Measurements from ENCODE around the gene NUP62.
"Not testable (repeated sequence)": the region's sequence is repeated elsewhere in the genome, so short reads cannot be mapped to it uniquely, and the experiment has no call there.

NUP62 gene

DNA sequence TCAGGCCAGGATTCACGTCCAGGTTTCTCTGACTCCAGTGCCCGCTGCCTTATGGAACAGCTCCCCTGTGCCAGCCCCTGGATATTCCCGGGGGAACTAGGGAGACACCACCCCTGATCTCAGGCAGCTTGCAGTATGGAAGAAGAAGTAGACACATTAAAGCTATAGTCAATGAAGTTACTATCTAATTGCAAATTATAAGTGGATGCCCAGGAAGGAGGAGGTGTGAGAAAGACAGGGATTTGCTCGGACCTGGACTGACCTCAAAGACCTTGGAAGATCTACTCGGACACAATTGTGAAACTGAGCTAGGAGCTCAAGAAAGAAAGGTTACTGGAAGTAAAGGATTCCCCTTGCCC, 21.3 kb upstream of the NUP62 start:
- H3K79me2 ChIP-seq (ENCODE audit: insufficient read depth, low read length), result no peaks in the 10 kb centered on the region
- TF ChIP-seq, protein P1, sequence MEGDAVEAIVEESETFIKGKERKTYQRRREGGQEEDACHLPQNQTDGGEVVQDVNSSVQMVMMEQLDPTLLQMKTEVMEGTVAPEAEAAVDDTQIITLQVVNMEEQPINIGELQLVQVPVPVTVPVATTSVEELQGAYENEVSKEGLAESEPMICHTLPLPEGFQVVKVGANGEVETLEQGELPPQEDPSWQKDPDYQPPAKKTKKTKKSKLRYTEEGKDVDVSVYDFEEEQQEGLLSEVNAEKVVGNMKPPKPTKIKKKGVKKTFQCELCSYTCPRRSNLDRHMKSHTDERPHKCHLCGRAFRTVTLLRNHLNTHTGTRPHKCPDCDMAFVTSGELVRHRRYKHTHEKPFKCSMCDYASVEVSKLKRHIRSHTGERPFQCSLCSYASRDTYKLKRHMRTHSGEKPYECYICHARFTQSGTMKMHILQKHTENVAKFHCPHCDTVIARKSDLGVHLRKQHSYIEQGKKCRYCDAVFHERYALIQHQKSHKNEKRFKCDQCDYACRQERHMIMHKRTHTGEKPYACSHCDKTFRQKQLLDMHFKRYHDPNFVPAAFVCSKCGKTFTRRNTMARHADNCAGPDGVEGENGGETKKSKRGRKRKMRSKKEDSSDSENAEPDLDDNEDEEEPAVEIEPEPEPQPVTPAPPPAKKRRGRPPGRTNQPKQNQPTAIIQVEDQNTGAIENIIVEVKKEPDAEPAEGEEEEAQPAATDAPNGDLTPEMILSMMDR (IDR thresholded peaks at IDR 0.05; ENCODE audit: borderline replicate concordance, extremely low read depth, low read length, poor library complexity, severe bottlenecking), result no peak
- no peak overlapping the region for H3K4me3 ChIP-seq (ENCODE audit: low read depth in 1 of 2, low read length in 2 of 2)
- H3K27ac ChIP-seq (ENCODE audit: low read length), result no peak overlapping the region
- DNase-seq (no peak), ATAC-seq (ENCODE audit: insufficient read depth, low read depth) (no peak)
- H4K20me1 ChIP-seq (ENCODE audit: insufficient read depth, low read length), result 0 out of 2 replicates have a peak, but pooled peaks cover 6% of the 10 kb centered on the region
- H3K4me1 ChIP-seq (ENCODE audit: insufficient read depth, low read length), result no peaks in the 10 kb centered on the region
- no peak overlapping the region for H2AFZ ChIP-seq (ENCODE audit: low read depth, low read length)
- H3K27me3 ChIP-seq (ENCODE audit: insufficient read depth, low read length, poor library complexity), result peaks cover 3% of the 10 kb centered on the region
- H3K9me3 ChIP-seq (ENCODE audit: insufficient read depth, low read length, severe bottlenecking), result no peaks in the 10 kb centered on the region
- H3K4me2 ChIP-seq (ENCODE audit: insufficient read depth, low read length), result no peak overlapping the region
- H3K9ac ChIP-seq (ENCODE audit: low read depth, low read length), result no peak overlapping the region
- H3K36me3 ChIP-seq (ENCODE audit: insufficient read depth, low read length), result no peaks in the 10 kb centered on the region

DNA sequence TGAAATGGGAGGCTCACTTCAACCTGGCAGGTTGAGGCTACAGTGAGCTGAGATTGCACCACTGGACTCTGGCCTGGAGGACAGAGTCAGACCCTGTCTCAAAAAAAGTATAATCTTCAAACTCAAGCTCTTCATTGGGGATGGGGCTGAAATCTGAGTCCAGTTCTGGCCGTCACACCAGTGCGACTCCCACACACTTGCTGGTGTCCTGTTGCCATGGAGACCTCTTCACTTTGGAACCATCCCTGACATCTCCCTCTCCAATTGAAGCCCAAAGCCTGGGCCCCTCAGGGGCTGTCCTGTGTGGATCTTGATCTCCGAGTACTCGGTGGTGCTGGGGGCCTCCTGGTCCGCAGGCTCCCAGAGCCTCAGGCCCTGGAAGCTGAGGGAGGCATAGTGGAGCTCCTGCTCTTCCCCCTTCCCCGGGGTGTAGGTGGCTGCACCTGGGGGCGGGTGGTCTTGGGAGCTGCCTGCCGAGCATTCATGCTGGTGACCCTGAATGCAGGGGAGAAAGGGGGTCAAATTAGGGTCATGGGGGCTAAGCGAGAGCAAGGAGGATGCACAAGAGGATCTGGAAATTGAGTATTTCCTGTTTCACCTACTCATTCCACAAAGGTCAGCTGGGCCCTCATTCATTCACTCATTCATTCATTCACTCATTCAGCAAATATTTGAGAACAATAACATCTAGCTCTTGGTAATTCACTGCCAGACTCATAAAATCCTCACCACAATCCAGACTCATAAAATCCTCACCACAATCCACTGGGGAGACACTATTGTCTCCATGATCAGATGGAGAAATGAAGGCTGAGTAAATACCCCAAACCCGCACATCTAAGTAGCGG, 20.7 kb upstream of the NUP62 start:
- no peak overlapping the region for H3K4me3 ChIP-seq (ENCODE audit: low read depth in 1 of 2, low read length in 2 of 2)
- no peaks in the 10 kb centered on the region for H3K36me3 ChIP-seq (ENCODE audit: insufficient read depth, low read length)
- no peak overlapping the region for H3K9ac ChIP-seq (ENCODE audit: low read depth, low read length)
- H3K79me2 ChIP-seq (ENCODE audit: insufficient read depth, low read length), result no peaks in the 10 kb centered on the region
- 0 out of 2 replicates have a peak, but pooled peaks cover 6% of the 10 kb centered on the region for H4K20me1 ChIP-seq (ENCODE audit: insufficient read depth, low read length)
- H3K9me3 ChIP-seq (ENCODE audit: insufficient read depth, low read length, severe bottlenecking), result no peaks in the 10 kb centered on the region
- H3K27ac ChIP-seq (ENCODE audit: low read length), result no peak overlapping the region
- ATAC-seq (ENCODE audit: insufficient read depth, low read depth), result no peak
- H3K4me2 ChIP-seq (ENCODE audit: insufficient read depth, low read length), result no peak overlapping the region
- TF ChIP-seq EZH2 (IDR thresholded peaks at IDR 0.05; ENCODE audit: borderline replicate concordance, low read depth, low read length, severe bottlenecking), result no peak
- TF ChIP-seq, protein P1 (IDR thresholded peaks at IDR 0.05; ENCODE audit: borderline replicate concordance, extremely low read depth, low read length, poor library complexity, severe bottlenecking), result no peak
- peaks cover 3% of the 10 kb centered on the region for H3K27me3 ChIP-seq (ENCODE audit: insufficient read depth, low read length, poor library complexity)
- DNase-seq, result no peak
- H2AFZ ChIP-seq (ENCODE audit: low read depth, low read length), result no peak overlapping the region
- no peaks in the 10 kb centered on the region for H3K4me1 ChIP-seq (ENCODE audit: insufficient read depth, low read length)

DNA sequence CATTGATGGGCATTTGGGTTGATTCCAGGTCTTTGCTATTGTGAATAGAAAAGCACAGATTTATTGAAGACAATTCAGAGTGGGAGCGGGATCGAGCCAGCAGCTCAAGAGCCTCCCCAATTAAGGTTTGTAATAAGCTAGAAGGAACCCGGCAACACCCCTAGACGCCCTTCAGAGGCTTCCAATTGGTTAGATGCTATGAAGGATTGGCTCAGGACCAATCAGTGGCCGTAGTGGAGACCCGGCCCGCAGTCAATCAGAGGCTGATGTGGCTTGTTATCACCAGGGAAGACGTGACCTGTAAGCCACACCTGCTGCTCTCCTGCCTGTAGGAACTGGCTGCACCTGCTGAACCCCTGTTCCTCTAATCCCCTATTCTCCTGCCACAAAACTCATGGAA, 17.1 kb upstream of the NUP62 start:
- no peak for DNase-seq
- Histone ChIP-seq H3K27me3 (ENCODE audit: insufficient read depth, low read length, poor library complexity) (no peaks in the 10 kb centered on the region), H3K4me3 (ENCODE audit: low read depth in 1 of 2, low read length in 2 of 2) (no peak overlapping the region), H3K79me2 (ENCODE audit: insufficient read depth, low read length) (no peaks in the 10 kb centered on the region), H3K9me3 (ENCODE audit: insufficient read depth, low read length, severe bottlenecking) (no peaks in the 10 kb centered on the region), H3K9ac (ENCODE audit: low read depth, low read length) (no peak overlapping the region), H3K27ac (ENCODE audit: low read length) (no peak overlapping the region), H3K4me2 (ENCODE audit: insufficient read depth, low read length) (no peak overlapping the region), H4K20me1 (ENCODE audit: insufficient read depth, low read length) (0 out of 2 replicates have a peak, but pooled peaks cover 6% of the 10 kb centered on the region), H2AFZ (ENCODE audit: low read depth, low read length) (no peak overlapping the region), H3K4me1 (ENCODE audit: insufficient read depth, low read length) (no peaks in the 10 kb centered on the region), H3K36me3 (ENCODE audit: insufficient read depth, low read length) (no peaks in the 10 kb centered on the region)
- no peak for ATAC-seq (ENCODE audit: insufficient read depth, low read depth)
- no peak for TF ChIP-seq EZH2 (IDR thresholded peaks at IDR 0.05; ENCODE audit: borderline replicate concordance, low read depth, low read length, severe bottlenecking)
- TF ChIP-seq, protein P1 (IDR thresholded peaks at IDR 0.05; ENCODE audit: borderline replicate concordance, extremely low read depth, low read length, poor library complexity, severe bottlenecking), result no peak

DNA sequence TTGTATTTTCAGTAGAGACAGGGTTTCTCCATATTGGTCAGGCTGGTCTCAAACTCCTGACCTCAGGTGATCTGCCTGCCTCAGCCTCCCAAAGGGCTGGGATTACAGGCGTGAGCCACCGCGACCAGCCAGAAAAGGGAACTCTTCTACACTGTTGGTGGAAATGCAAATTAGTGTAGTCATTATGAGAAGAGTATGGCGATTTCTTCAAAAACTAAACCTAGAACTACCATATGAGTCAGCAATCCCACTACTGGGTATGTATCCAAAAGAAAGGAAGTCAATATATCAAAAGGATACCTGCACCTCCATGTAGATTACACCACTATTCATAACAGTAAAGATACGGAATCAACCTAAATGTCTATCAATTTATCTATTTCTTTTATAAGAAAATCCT, 15.3 kb upstream of the NUP62 start:
- H3K4me2 ChIP-seq (ENCODE audit: insufficient read depth, low read length); H3K9ac ChIP-seq (ENCODE audit: low read depth, low read length); H4K20me1 ChIP-seq (ENCODE audit: insufficient read depth, low read length); ATAC-seq (ENCODE audit: insufficient read depth, low read depth); H3K4me3 ChIP-seq (ENCODE audit: low read depth in 1 of 2, low read length in 2 of 2); H3K9me3 ChIP-seq (ENCODE audit: insufficient read depth, low read length, severe bottlenecking); H3K27ac ChIP-seq (ENCODE audit: low read length); H3K36me3 ChIP-seq (ENCODE audit: insufficient read depth, low read length); H3K79me2 ChIP-seq (ENCODE audit: insufficient read depth, low read length); H3K27me3 ChIP-seq (ENCODE audit: insufficient read depth, low read length, poor library complexity); H2AFZ ChIP-seq (ENCODE audit: low read depth, low read length); H3K4me1 ChIP-seq (ENCODE audit: insufficient read depth, low read length); DNase-seq: not testable (repeated sequence)
